Measurements from ENCODE around the gene LILRB3. TPM values are rescaled to one million over a fixed set of nuclear protein-coding genes. Genes with fewer than 3 reads are reported as not detected.

The LILRB3 gene
- total RNA-seq, 4 donors from 2014 or later: 0.51 to 7.1 (median 3.6) TPM; not detected in 1

GRCh38 chr19:54191811-54192453, 30.9 kb downstream of the LILRB3 start:
- Histone ChIP-seq H3K9me3 (no peaks in the 10 kb centered on the region), H3K27me3 (no peaks in the 10 kb centered on the region), H3K27ac (peak overlapping the region; percentile 92 to 98 (median 95)), H3K4me3 (peak overlapping the region; percentile 72 to 92 (median 80)), H3K4me1 (peaks cover 15 to 20% of the 10 kb centered on the region in 2 donors), H3K36me3 (peaks cover 5 to 25% of the 10 kb centered on the region in 2 donors)
- no peak for DNase-seq
- TF ChIP-seq POLR2A (IDR thresholded peaks at IDR 0.05) (no peak), CTCF (IDR thresholded peaks at IDR 0.05 in 4 of 5, conservative IDR thresholded peaks at IDR 0.05 in 1 of 5) (no peak)
- no peak for ATAC-seq
- intact Hi-C loops (cut with DNase I; ENCODE audit: low total_unique reads): loop anchor here (1.0 kb wide), 1 partner anchor 8 kb away; the partner anchor contains the start of gene RPS9
- in situ Hi-C loops (cut with MboI; ENCODE audit: low sequenced_read_pairs in 4 of 4): no loop called here

- H3K27ac ChIP-seq: peak within 1 kb of the TSS; percentile 92 to 98 (median 95)
- peaks cover 5 to 25% of the 10 kb centered on the region in 2 donors for H3K36me3 ChIP-seq
- DNase-seq: peak in 1 of 2 donors; percentile 73
- H3K27me3 ChIP-seq: no peaks in the 10 kb centered on the region
- H3K4me1 ChIP-seq: peaks cover 15 to 20% of the 10 kb centered on the region in 2 donors
- ATAC-seq: peak; percentile 24 to 26
- no peaks in the 10 kb centered on the region for H3K9me3 ChIP-seq
- intact Hi-C loops (cut with DNase I; ENCODE audit: low total_unique reads): loop anchor here (1.0 kb wide), 1 partner anchor 9 kb away; the partner anchor contains the start of gene RPS9
- in situ Hi-C loops (cut with MboI; ENCODE audit: low sequenced_read_pairs in 4 of 4): no loop called here
- peak within 1 kb of the TSS; percentile 72 to 92 (median 80) for H3K4me3 ChIP-seq
- TF ChIP-seq CTCF (IDR thresholded peaks at IDR 0.05 in 4 of 5, conservative IDR thresholded peaks at IDR 0.05 in 1 of 5): no peak
- TF ChIP-seq POLR2A (IDR thresholded peaks at IDR 0.05): peak; percentile 41 to 43
Observed at GRCh38 chr19:54191011-54191810, 31.6 kb downstream of the LILRB3 start, which contains the start of gene TSEN34. TSEN34 (plus strand) TSS chr19:54191308; CDS start chr19:54191365, 57 bp downstream.

- Histone ChIP-seq H3K36me3 (peaks cover 5 to 25% of the 10 kb centered on the region in 2 donors), H3K27ac (peak overlapping the region; percentile 92 to 98 (median 95)), H3K27me3 (no peaks in the 10 kb centered on the region), H3K4me3 (peak overlapping the region; percentile 72 to 92 (median 80)), H3K4me1 (peaks cover 15 to 20% of the 10 kb centered on the region in 2 donors), H3K9me3 (no peaks in the 10 kb centered on the region)
- peak; percentile 72 to 73 for ATAC-seq
- in situ Hi-C loops (cut with MboI; ENCODE audit: low sequenced_read_pairs in 4 of 4): no loop called here
- DNase-seq: peak; percentile 99
- TF ChIP-seq POLR2A (IDR thresholded peaks at IDR 0.05) (no peak), CTCF (IDR thresholded peaks at IDR 0.05 in 4 of 5, conservative IDR thresholded peaks at IDR 0.05 in 1 of 5) (no peak)
- intact Hi-C loops (cut with DNase I; ENCODE audit: low total_unique reads): loop anchor here (1.0 kb wide), 4 partner anchors 10 to 259 kb away; partner anchors contain the start of genes LENG8, PRPF31, RPS9 and TFPT
Observed at GRCh38 chr19:54190503-54191010, 32.2 kb downstream of the LILRB3 start.

GRCh38 chr19:54189735-54190502, 32.9 kb downstream of the LILRB3 start:
- peak; percentile 72 to 75 for ATAC-seq
- peak; percentile 100 for DNase-seq
- Histone ChIP-seq H3K9me3 (no peaks in the 10 kb centered on the region), H3K27ac (peak overlapping the region; percentile 92 to 98 (median 95)), H3K27me3 (no peaks in the 10 kb centered on the region), H3K4me3 (peak overlapping the region; percentile 72 to 95 (median 89)), H3K4me1 (peaks cover 15 to 20% of the 10 kb centered on the region in 2 donors), H3K36me3 (peaks cover 5 to 25% of the 10 kb centered on the region in 2 donors)
- in situ Hi-C loops (cut with MboI; ENCODE audit: low sequenced_read_pairs in 4 of 4): no loop called here
- TF ChIP-seq POLR2A (IDR thresholded peaks at IDR 0.05): peak; percentile 58 to 72
- TF ChIP-seq CTCF (IDR thresholded peaks at IDR 0.05 in 4 of 5, conservative IDR thresholded peaks at IDR 0.05 in 1 of 5): no peak
- intact Hi-C loops (cut with DNase I; ENCODE audit: low total_unique reads): loop anchor here (1.0 kb wide), 6 partner anchors 20 to 259 kb away; partner anchors contain the start of genes CNOT3, LENG1, LENG8 and PRPF31

All from gastrocnemius medialis (tissue), 4 donors.